Ectodermal cell (in vitro differentiated cells): ENCODE results near the gene GPR6.

Experiments used
- H3K27ac ChIP-seq: 2 replicates; pipeline ENCODE4 v1.7.0; 2013; ENCODE audit warnings: mild to moderate bottlenecking, low read depth, low read length; ENCODE audit not compliant: insufficient read depth, poor library complexity, severe bottlenecking
- H3K27me3 ChIP-seq: 2 replicates; pipeline ENCODE4 v1.7.0; 2013; ENCODE audit warnings: mild to moderate bottlenecking, low read length; ENCODE audit not compliant: insufficient read depth, control insufficient read depth, poor library complexity, severe bottlenecking
- H3K36me3 ChIP-seq: one replicate; pipeline ENCODE4 v1.7.0; 2013; ENCODE audit warnings: low read length; ENCODE audit not compliant: control insufficient read depth, insufficient read depth
- H3K4me1 ChIP-seq: one replicate; pipeline ENCODE4 v1.7.0; 2013; ENCODE audit warnings: low read length; ENCODE audit not compliant: control insufficient read depth, insufficient read depth
- H3K4me3 ChIP-seq: 2 replicates; pipeline ENCODE4 v1.7.0; 2013; ENCODE audit warnings: low read depth, low read length, control low read depth; ENCODE audit not compliant: insufficient read depth
- H3K9me3 ChIP-seq: 2 replicates; pipeline ENCODE4 v1.7.0; 2013; ENCODE audit warnings: mild to moderate bottlenecking, low read length, moderate library complexity; ENCODE audit not compliant: control insufficient read depth
- WGBS, 2 experiments: methylation state at CpG; one replicate each; pipeline ENCODE4 v1.1.7; 2013; ENCODE audit warnings: missing lambda C conversion rate in 2 of 2; 5-methylcytosine and 5-hydroxymethylcytosine counted together

Gene GPR6

GRCh38 chr6:109962271-109962670 is 15.8 kb upstream of the GPR6 start:
- Histone ChIP-seq H3K4me3 (no peak overlapping the region), H3K36me3 (no peaks in the 10 kb centered on the region), H3K27ac (no peak overlapping the region), H3K4me1 (no peaks in the 10 kb centered on the region), H3K27me3 (no peaks in the 10 kb centered on the region), H3K9me3 (no peaks in the 10 kb centered on the region)
- WGBS, 2 experiments: 94% methylated on average over 5 of the region's 5 CpGs

GRCh38 chr6:109963598-109964170 is 14.4 kb upstream of the GPR6 start:
- Histone ChIP-seq H3K4me1 (no peaks in the 10 kb centered on the region), H3K27ac (no peak overlapping the region), H3K27me3 (no peaks in the 10 kb centered on the region), H3K36me3 (no peaks in the 10 kb centered on the region), H3K4me3 (no peak overlapping the region), H3K9me3 (no peaks in the 10 kb centered on the region)
- 92 to 95% methylated on average over 2 of the region's 2 CpGs for WGBS, 2 experiments

GRCh38 chr6:109964949-109965348 is 13.2 kb upstream of the GPR6 start:
- Histone ChIP-seq H3K27me3 (no peaks in the 10 kb centered on the region), H3K4me1 (no peaks in the 10 kb centered on the region), H3K9me3 (no peaks in the 10 kb centered on the region), H3K4me3 (no peak overlapping the region), H3K27ac (no peak overlapping the region), H3K36me3 (no peaks in the 10 kb centered on the region)
- 90 to 98% methylated on average over 1 to 2 of the region's 2 CpGs for WGBS, 2 experiments

GRCh38 chr6:109966299-109966698 is 11.8 kb upstream of the GPR6 start:
- no peaks in the 10 kb centered on the region for H3K4me1 ChIP-seq
- 100% methylated on average over 1 of the region's 1 CpG for WGBS, 2 experiments
- H3K9me3 ChIP-seq: no peaks in the 10 kb centered on the region
- no peak overlapping the region for H3K27ac ChIP-seq
- H3K4me3 ChIP-seq: no peak overlapping the region
- no peaks in the 10 kb centered on the region for H3K27me3 ChIP-seq
- H3K36me3 ChIP-seq: no peaks in the 10 kb centered on the region

- Histone ChIP-seq H3K9me3 (no peaks in the 10 kb centered on the region), H3K4me3 (peak overlapping the region; percentile 44), H3K27me3 (peaks cover 64% of the 10 kb centered on the region), H3K4me1 (peaks cover 7% of the 10 kb centered on the region), H3K27ac (no peak overlapping the region), H3K36me3 (no peaks in the 10 kb centered on the region)
- WGBS, 2 experiments: 15 to 16% methylated on average over 9 of the region's 9 CpGs
These were observed 329 bp upstream of the GPR6 start for GRCh38 chr6:109977791-109978173.

GRCh38 chr6:109979033-109979921 is 1.2 kb downstream of the GPR6 start:
- H3K27me3 ChIP-seq: peaks cover 64% of the 10 kb centered on the region
- peaks cover 7% of the 10 kb centered on the region for H3K4me1 ChIP-seq
- no peak overlapping the region for H3K27ac ChIP-seq
- 43 to 44% methylated on average over 81 of the region's 81 CpGs for WGBS, 2 experiments
- no peaks in the 10 kb centered on the region for H3K36me3 ChIP-seq
- H3K9me3 ChIP-seq: no peaks in the 10 kb centered on the region
- peak overlapping the region; percentile 9 for H3K4me3 ChIP-seq

- peaks cover 31% of the 10 kb centered on the region for H3K27me3 ChIP-seq
- no peaks in the 10 kb centered on the region for H3K4me1 ChIP-seq
- WGBS, 2 experiments: 83 to 100% methylated on average over 2 of the region's 2 CpGs
- no peaks in the 10 kb centered on the region for H3K36me3 ChIP-seq
- H3K9me3 ChIP-seq: no peaks in the 10 kb centered on the region
- H3K4me3 ChIP-seq: no peak overlapping the region
- H3K27ac ChIP-seq: no peak overlapping the region
These were observed 6.3 kb downstream of the GPR6 start for GRCh38 chr6:109984410-109984809.

- WGBS, 2 experiments: 89 to 100% methylated on average over 1 of the region's 1 CpG
- Histone ChIP-seq H3K4me3 (no peak overlapping the region), H3K27ac (no peak overlapping the region), H3K36me3 (no peaks in the 10 kb centered on the region), H3K27me3 (peaks cover 6% of the 10 kb centered on the region), H3K9me3 (no peaks in the 10 kb centered on the region), H3K4me1 (no peaks in the 10 kb centered on the region)
These were observed 9.1 kb downstream of the GPR6 start for GRCh38 chr6:109987196-109987595.

GRCh38 chr6:109991201-109992101 is 13.3 kb downstream of the GPR6 start:
- H3K4me3 ChIP-seq: no peak overlapping the region
- no peaks in the 10 kb centered on the region for H3K4me1 ChIP-seq
- no peaks in the 10 kb centered on the region for H3K9me3 ChIP-seq
- H3K36me3 ChIP-seq: no peaks in the 10 kb centered on the region
- 92 to 96% methylated on average over 4 of the region's 4 CpGs for WGBS, 2 experiments
- no peaks in the 10 kb centered on the region for H3K27me3 ChIP-seq
- H3K27ac ChIP-seq: no peak overlapping the region
